ENCODE data around the gene LAMA2. TPM values are rescaled to one million over a fixed set of nuclear protein-coding genes. Genes with fewer than 3 reads are reported as not detected.

LAMA2 gene
- total RNA-seq: under 1 TPM; 0.28 to 0.40 TPM

GRCh38 chr6:128882991-128883611 lies at the start of gene LAMA2:
LAMA2 (plus strand) TSS chr6:128883138; CDS start chr6:128883246, 108 bp downstream.
- Mint-ChIP-seq H3K27me3 (peaks cover 27% of the 10 kb centered on the region), H3K27ac (no peak within 1 kb of the TSS), H3K4me1 (no peaks in the 10 kb centered on the region), H3K36me3 (ENCODE audit: low read depth) (no peaks in the 10 kb centered on the region), H3K4me3 (peak within 1 kb of the TSS; percentile 66), H3K9me3 (no peaks in the 10 kb centered on the region)
- peak; percentile 28 for ATAC-seq (replicated peaks)

GRCh38 chr6:128836761-128837160 lies 46.2 kb upstream of the LAMA2 start:
- Mint-ChIP-seq H3K9me3 (no peaks in the 10 kb centered on the region), H3K4me3 (no peak overlapping the region), H3K27me3 (peaks cover 7% of the 10 kb centered on the region), H3K4me1 (no peaks in the 10 kb centered on the region), H3K27ac (no peak overlapping the region), H3K36me3 (ENCODE audit: low read depth) (no peaks in the 10 kb centered on the region)
- no peak for ATAC-seq (replicated peaks)

- no peak for ATAC-seq (replicated peaks)
- Mint-ChIP-seq H3K9me3 (no peaks in the 10 kb centered on the region), H3K4me3 (no peak overlapping the region), H3K4me1 (no peaks in the 10 kb centered on the region), H3K36me3 (ENCODE audit: low read depth) (no peaks in the 10 kb centered on the region), H3K27ac (no peak overlapping the region), H3K27me3 (peaks cover 7% of the 10 kb centered on the region)
Measured at GRCh38 chr6:128841518-128841917, 41.4 kb upstream of the LAMA2 start.

- Mint-ChIP-seq H3K4me1 (no peaks in the 10 kb centered on the region), H3K9me3 (no peaks in the 10 kb centered on the region), H3K36me3 (ENCODE audit: low read depth) (no peaks in the 10 kb centered on the region), H3K4me3 (no peak overlapping the region), H3K27me3 (peaks cover 7% of the 10 kb centered on the region), H3K27ac (no peak overlapping the region)
- ATAC-seq (replicated peaks): no peak
Measured at GRCh38 chr6:128844598-128844997, 38.3 kb upstream of the LAMA2 start.

GRCh38 chr6:128847431-128848210 lies 35.3 kb upstream of the LAMA2 start:
- H3K27me3 Mint-ChIP-seq: peaks cover 7% of the 10 kb centered on the region
- no peak for ATAC-seq (replicated peaks)
- H3K4me1 Mint-ChIP-seq: no peaks in the 10 kb centered on the region
- H3K4me3 Mint-ChIP-seq: no peak overlapping the region
- H3K27ac Mint-ChIP-seq: no peak overlapping the region
- H3K9me3 Mint-ChIP-seq: no peaks in the 10 kb centered on the region
- H3K36me3 Mint-ChIP-seq (ENCODE audit: low read depth): no peaks in the 10 kb centered on the region

- Mint-ChIP-seq H3K27ac (no peak overlapping the region), H3K4me3 (no peak overlapping the region), H3K4me1 (no peaks in the 10 kb centered on the region), H3K27me3 (peaks cover 7% of the 10 kb centered on the region), H3K9me3 (no peaks in the 10 kb centered on the region), H3K36me3 (ENCODE audit: low read depth) (no peaks in the 10 kb centered on the region)
- ATAC-seq (replicated peaks): no peak
Measured at GRCh38 chr6:128848212-128848935, 34.6 kb upstream of the LAMA2 start.

GRCh38 chr6:128855581-128856085 lies 27.3 kb upstream of the LAMA2 start:
- Mint-ChIP-seq H3K36me3 (ENCODE audit: low read depth) (no peaks in the 10 kb centered on the region), H3K4me3 (no peak overlapping the region), H3K27ac (no peak overlapping the region), H3K4me1 (no peaks in the 10 kb centered on the region), H3K9me3 (peaks cover 4% of the 10 kb centered on the region), H3K27me3 (peaks cover 7% of the 10 kb centered on the region)
- ATAC-seq (replicated peaks): no peak

- no peak overlapping the region for H3K4me3 Mint-ChIP-seq
- no peaks in the 10 kb centered on the region for H3K4me1 Mint-ChIP-seq
- peaks cover 18% of the 10 kb centered on the region for H3K9me3 Mint-ChIP-seq
- H3K27me3 Mint-ChIP-seq: peaks cover 11% of the 10 kb centered on the region
- no peak overlapping the region for H3K27ac Mint-ChIP-seq
- no peak for ATAC-seq (replicated peaks)
- H3K36me3 Mint-ChIP-seq (ENCODE audit: low read depth): no peaks in the 10 kb centered on the region
Measured at GRCh38 chr6:128857806-128858205, 25.1 kb upstream of the LAMA2 start.

GRCh38 chr6:128860782-128861181 lies 22.2 kb upstream of the LAMA2 start:
- no peak overlapping the region for H3K27ac Mint-ChIP-seq
- H3K4me3 Mint-ChIP-seq: no peak overlapping the region
- H3K27me3 Mint-ChIP-seq: peaks cover 11% of the 10 kb centered on the region
- peaks cover 18% of the 10 kb centered on the region for H3K9me3 Mint-ChIP-seq
- ATAC-seq (replicated peaks): no peak
- no peaks in the 10 kb centered on the region for H3K4me1 Mint-ChIP-seq
- H3K36me3 Mint-ChIP-seq (ENCODE audit: low read depth): no peaks in the 10 kb centered on the region

- no peaks in the 10 kb centered on the region for H3K4me1 Mint-ChIP-seq
- H3K27me3 Mint-ChIP-seq: peaks cover 9% of the 10 kb centered on the region
Measured at GRCh38 chr6:128863983-128864382, 19.0 kb upstream of the LAMA2 start.

GRCh38 chr6:128870746-128871145 lies 12.2 kb upstream of the LAMA2 start:
- no peak overlapping the region for H3K27ac Mint-ChIP-seq
- ATAC-seq (replicated peaks): no peak

More at GRCh38 chr6:128863983-128864382, 19.0 kb upstream of the LAMA2 start:
- H3K9me3 Mint-ChIP-seq: peaks cover 18% of the 10 kb centered on the region
- no peak overlapping the region for H3K4me3 Mint-ChIP-seq
- ATAC-seq (replicated peaks): no peak
- H3K36me3 Mint-ChIP-seq (ENCODE audit: low read depth): no peaks in the 10 kb centered on the region
- no peak overlapping the region for H3K27ac Mint-ChIP-seq

GRCh38 chr6:128874863-128875262 lies 8.1 kb upstream of the LAMA2 start:
- H3K4me3 Mint-ChIP-seq: no peak overlapping the region
- ATAC-seq (replicated peaks): no peak
- peaks cover 10% of the 10 kb centered on the region for H3K27me3 Mint-ChIP-seq
- H3K27ac Mint-ChIP-seq: no peak overlapping the region
- H3K4me1 Mint-ChIP-seq: no peaks in the 10 kb centered on the region
- no peaks in the 10 kb centered on the region for H3K36me3 Mint-ChIP-seq (ENCODE audit: low read depth)
- H3K9me3 Mint-ChIP-seq: no peaks in the 10 kb centered on the region

More at GRCh38 chr6:128870746-128871145, 12.2 kb upstream of the LAMA2 start:
- Mint-ChIP-seq H3K27me3 (peaks cover 7% of the 10 kb centered on the region), H3K36me3 (ENCODE audit: low read depth) (no peaks in the 10 kb centered on the region), H3K9me3 (no peaks in the 10 kb centered on the region), H3K4me3 (no peak overlapping the region), H3K4me1 (no peaks in the 10 kb centered on the region)

GRCh38 chr6:128882560-128882959 lies 378 bp upstream of the LAMA2 start:
- peaks cover 27% of the 10 kb centered on the region for H3K27me3 Mint-ChIP-seq
- no peaks in the 10 kb centered on the region for H3K36me3 Mint-ChIP-seq (ENCODE audit: low read depth)
- peak overlapping the region; percentile 66 for H3K4me3 Mint-ChIP-seq
- ATAC-seq (replicated peaks): no peak
- no peaks in the 10 kb centered on the region for H3K9me3 Mint-ChIP-seq
- no peak overlapping the region for H3K27ac Mint-ChIP-seq
- H3K4me1 Mint-ChIP-seq: no peaks in the 10 kb centered on the region

- H3K36me3 Mint-ChIP-seq (ENCODE audit: low read depth): no peaks in the 10 kb centered on the region
- ATAC-seq (replicated peaks): no peak
- no peak overlapping the region for H3K27ac Mint-ChIP-seq
Measured at GRCh38 chr6:128883906-128884305, 968 bp downstream of the LAMA2 start.

More at GRCh38 chr6:128883906-128884305, 968 bp downstream of the LAMA2 start:
- no peaks in the 10 kb centered on the region for H3K9me3 Mint-ChIP-seq
- no peaks in the 10 kb centered on the region for H3K4me1 Mint-ChIP-seq
- H3K27me3 Mint-ChIP-seq: peaks cover 23% of the 10 kb centered on the region
- H3K4me3 Mint-ChIP-seq: no peak overlapping the region
